Nucleus accumbens (tissue), 56 donors: Measurements from ENCODE around the gene ITPRIPL1.
A peak's percentile ranks its signal among the peaks of the same experiment; 100 is the strongest.

Experiments used
- DNase-seq, 56 donors: peaks; one replicate each; lab custom pipeline; 2025; lab: John Stamatoyannopoulos, UW

ITPRIPL1 gene

GRCh38 chr2:96353606-96354101 lies 28.5 kb downstream of the ITPRIPL1 start:
- no peak for DNase-seq

GRCh38 chr2:96354492-96354891 lies 29.4 kb downstream of the ITPRIPL1 start:
- DNase-seq: no peak

DNA sequence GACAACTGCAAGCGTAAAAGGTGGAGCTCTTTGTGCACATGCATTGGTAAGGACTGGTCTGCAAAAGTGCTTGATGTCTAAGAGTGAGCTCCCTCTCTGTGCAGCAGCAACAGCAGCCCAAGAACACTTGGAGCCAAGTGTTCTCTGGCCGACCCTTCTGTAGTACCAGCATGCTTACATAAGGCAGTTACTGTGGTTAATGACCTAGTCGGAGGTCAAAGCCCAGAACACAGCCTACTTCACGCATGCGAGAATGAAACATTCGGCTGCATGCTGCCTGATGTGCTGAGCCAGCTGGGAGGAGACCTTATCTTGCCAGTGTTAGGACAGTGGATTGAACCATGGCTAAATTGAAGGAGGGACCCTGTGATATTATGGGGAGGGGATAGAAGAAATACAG lies 31.8 kb downstream of the ITPRIPL1 start:
- DNase-seq: no peak

GRCh38 chr2:96359310-96359709 lies 34.2 kb downstream of the ITPRIPL1 start:
- DNase-seq: peak in 48 of 56 donors; percentile 9 to 85 (median 52)

DNA sequence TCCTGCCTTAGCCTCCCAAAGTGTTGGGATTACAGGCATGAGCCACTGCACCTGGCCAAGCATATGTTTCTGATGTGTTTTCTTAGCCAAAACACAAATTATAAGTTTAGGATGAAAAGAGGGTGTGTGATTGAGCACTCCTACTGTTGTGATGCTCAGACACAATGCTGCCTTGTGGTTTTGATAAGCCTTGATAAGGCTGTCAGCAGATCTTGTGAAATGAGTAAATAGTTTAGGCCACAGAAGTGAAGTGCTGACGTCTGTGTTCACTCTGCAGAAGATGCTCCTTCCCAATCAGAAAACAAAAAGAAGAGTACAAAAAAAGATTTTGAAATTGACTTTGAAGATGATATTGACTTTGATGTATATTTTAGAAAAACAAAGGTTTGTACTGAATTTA lies 34.7 kb downstream of the ITPRIPL1 start:
- DNase-seq: no peak

DNA sequence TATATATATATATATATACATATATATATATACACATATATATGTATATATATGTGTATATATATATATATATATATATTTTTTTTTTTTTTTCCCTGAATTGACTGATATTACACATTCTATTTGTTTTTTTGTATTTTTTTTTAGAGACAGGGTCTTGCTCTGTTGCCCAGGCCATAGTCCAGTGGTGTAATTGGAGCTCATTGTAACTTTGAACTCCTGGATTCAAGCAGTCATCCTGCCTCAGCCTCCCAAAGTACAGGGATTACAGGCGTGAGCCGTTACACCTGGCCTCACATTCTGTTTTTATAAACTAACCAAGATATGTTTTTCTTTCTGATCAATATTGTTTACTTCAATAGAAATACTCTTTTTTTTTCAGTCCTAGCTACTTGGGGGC lies 36.6 kb downstream of the ITPRIPL1 start:
- DNase-seq: no peak

DNA sequence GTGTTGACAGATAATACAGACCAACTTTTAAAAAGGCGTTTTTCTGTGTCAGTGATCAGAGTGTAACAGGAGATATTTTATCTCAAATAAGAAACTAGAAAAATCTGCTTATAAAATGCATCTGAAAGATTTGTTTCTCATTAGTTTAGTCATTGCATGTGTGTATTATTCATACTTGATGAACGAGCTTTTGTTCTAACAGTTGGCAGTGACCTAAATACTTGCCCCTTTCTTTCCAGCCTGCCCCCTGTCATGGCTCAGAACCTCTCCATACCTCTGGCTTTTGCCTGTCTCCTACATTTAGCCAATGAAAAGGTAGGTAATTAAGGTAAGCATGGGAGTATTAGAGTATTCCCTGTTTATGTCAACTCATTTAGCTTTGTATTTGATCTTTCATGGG lies 44.1 kb downstream of the ITPRIPL1 start:
- peak in 1 of 56 donors; percentile 24 for DNase-seq

- DNase-seq: peak in 4 of 56 donors; percentile 2 to 72 (median 14)
Observed at GRCh38 chr2:96374211-96374951, 49.3 kb downstream of the ITPRIPL1 start.
